Loucy (cell line): ENCODE measurements around the gene ASXL3.

Source experiments
- CTCF ChIP-seq: fragments of 200-600 bp; sonication (generic); conservative IDR thresholded peaks from 2 replicates; pipeline ENCODE4 v1.5.1; 2014; ENCODE audit warnings: mild to moderate bottlenecking, antibody characterized with exemption, low read length
- EZH2phosphoT487 ChIP-seq: fragments of 200-600 bp; IDR thresholded peaks from 2 replicates; pipeline ENCODE4 v1.6.1; 2018; ENCODE audit warnings: antibody characterized with exemption, mild to moderate bottlenecking, moderate library complexity, borderline replicate concordance

- TF ChIP-seq CTCF (no peak), EZH2phosphoT487 (no peak)
Observed at GRCh38 chr18:33560686-33561370, 17.2 kb upstream of the ASXL3 start.
